Esophagus squamous epithelium (tissue), 5 donors: ENCODE data around the gene NUDT21. TPM values are rescaled to one million over a fixed set of nuclear protein-coding genes. Genes with fewer than 3 reads are reported as not detected.
"Not testable (repeated sequence)": the region's sequence is repeated elsewhere in the genome, so short reads cannot be mapped to it uniquely, and the experiment has no call there.

Source experiments
- DNase-seq: peaks from one replicate; lab custom pipeline; 2025; lab: John Stamatoyannopoulos, UW
- H3K27ac ChIP-seq, 4 donors: fragments of 200-600 bp; sonication (generic); one replicate each; pipeline ENCODE4 v1.5.1; 2016 to 2019; ENCODE audit warnings: mild to moderate bottlenecking in 1 of 4
- H3K27me3 ChIP-seq, 4 donors: fragments of 200-600 bp; sonication (generic); 1 replicate in 3 of 4; 2 replicates in 1 of 4; pipeline versions ENCODE4 v1.5.1 to v1.6.0; 2017 to 2021; ENCODE audit warnings: antibody characterized with exemption in 1 of 4
- H3K36me3 ChIP-seq, 3 donors: fragments of 200-600 bp; sonication (generic); one replicate each; pipeline ENCODE4 v1.5.1; 2016 to 2019
- H3K4me1 ChIP-seq, 3 donors: fragments of 200-600 bp; sonication (generic); one replicate each; pipeline ENCODE4 v1.5.1; 2017 to 2019
- H3K4me3 ChIP-seq, 4 donors: fragments of 200-600 bp; sonication (generic); 1 replicate in 3 of 4; 2 replicates in 1 of 4; pipeline ENCODE4 v1.5.1; 2016 to 2019; ENCODE audit warnings: mild to moderate bottlenecking in 2 of 4, moderate library complexity in 1 of 4
- H3K9me3 ChIP-seq, 3 donors: fragments of 200-600 bp; sonication (generic); one replicate each; pipeline ENCODE4 v1.5.1; 2016 to 2019
- POLR2A ChIP-seq, 4 donors: fragments of 450-650 bp; IDR thresholded peaks; one replicate each; pipeline ENCODE4 v1.6.1; 2017; ENCODE audit warnings: antibody characterized with exemption in 4 of 4, mild to moderate bottlenecking in 4 of 4, moderate library complexity in 3 of 4
- WGBS, 2 donors: methylation state at CpG; one replicate each; pipeline ENCODE4 v1.1.5; 2018; 5-methylcytosine and 5-hydroxymethylcytosine counted together
- intact Hi-C: fragments of 100-400 bp; cut with DNase I; formaldehyde crosslinking; loops from one replicate; pipeline ENCODE4 v1.15.0; 2022
- total RNA-seq, 4 donors: library from RNA; depleted of rRNA; stranded (reverse); fragments of >200 nt; gene quantifications; one replicate each; pipeline ENCODE4 v1.1.0, GENCODE V29; 2016
- TF ChIP-seq, protein P1 (sequence below), 6 experiments: fragments of 450-650 bp in 4 of 6; fragments of 200-600 bp in 2 of 6; sonication (generic) in 2 of 6; IDR thresholded peaks; one replicate each; pipeline ENCODE4 v1.5.1; 2016 to 2019; ENCODE audit warnings: antibody characterized with exemption in 6 of 6, mild to moderate bottlenecking in 4 of 6, moderate library complexity in 4 of 6
- donor health status: DM: yes; HTN: yes; CAD: no.

NUDT21 gene
- total RNA-seq, 4 donors from 2014 or later: 39.4 to 55.5 (median 48.2) TPM

- Histone ChIP-seq H3K9me3 (no peaks in the 10 kb centered on the region), H3K36me3 (peaks cover 6 to 81% (median 31%) of the 10 kb centered on the region in 3 donors), H3K4me1 (no peaks in the 10 kb centered on the region), H3K4me3 (no peak overlapping the region), H3K27ac (no peak overlapping the region), H3K27me3 (no peaks in the 10 kb centered on the region)
- intact Hi-C loops: no loop called here
- no peak for TF ChIP-seq POLR2A (IDR thresholded peaks at IDR 0.05)
- TF ChIP-seq, protein P1, sequence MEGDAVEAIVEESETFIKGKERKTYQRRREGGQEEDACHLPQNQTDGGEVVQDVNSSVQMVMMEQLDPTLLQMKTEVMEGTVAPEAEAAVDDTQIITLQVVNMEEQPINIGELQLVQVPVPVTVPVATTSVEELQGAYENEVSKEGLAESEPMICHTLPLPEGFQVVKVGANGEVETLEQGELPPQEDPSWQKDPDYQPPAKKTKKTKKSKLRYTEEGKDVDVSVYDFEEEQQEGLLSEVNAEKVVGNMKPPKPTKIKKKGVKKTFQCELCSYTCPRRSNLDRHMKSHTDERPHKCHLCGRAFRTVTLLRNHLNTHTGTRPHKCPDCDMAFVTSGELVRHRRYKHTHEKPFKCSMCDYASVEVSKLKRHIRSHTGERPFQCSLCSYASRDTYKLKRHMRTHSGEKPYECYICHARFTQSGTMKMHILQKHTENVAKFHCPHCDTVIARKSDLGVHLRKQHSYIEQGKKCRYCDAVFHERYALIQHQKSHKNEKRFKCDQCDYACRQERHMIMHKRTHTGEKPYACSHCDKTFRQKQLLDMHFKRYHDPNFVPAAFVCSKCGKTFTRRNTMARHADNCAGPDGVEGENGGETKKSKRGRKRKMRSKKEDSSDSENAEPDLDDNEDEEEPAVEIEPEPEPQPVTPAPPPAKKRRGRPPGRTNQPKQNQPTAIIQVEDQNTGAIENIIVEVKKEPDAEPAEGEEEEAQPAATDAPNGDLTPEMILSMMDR (IDR thresholded peaks at IDR 0.05): peak in 2 of 6 experiments; percentile 17 to 53
- 88 to 96% methylated on average over 5 of the region's 5 CpGs for WGBS, 2 donors
- no peak for DNase-seq
These were observed 49.6 kb downstream of the NUDT21 start for GRCh38 chr16:56401482-56401881.

DNA sequence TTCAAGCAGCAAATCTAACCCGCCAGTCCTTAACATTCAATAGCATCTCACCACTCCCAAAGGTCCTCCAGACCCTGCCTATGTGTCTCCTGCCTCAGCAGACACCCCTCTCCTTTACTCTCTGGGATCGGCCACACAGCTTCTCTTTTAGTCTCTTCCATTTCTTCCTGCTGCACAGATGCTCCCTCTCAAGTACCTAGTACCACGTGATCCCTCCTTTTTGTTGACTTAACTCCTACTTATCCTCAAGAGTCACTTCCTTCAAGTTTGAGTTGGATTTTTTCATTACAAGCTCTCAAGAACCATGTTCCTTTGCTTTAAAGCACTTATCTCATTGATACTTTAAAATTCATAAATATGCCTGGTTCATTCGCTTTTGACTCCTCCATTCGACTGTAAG is 50.7 kb downstream of the NUDT21 start:
- intact Hi-C loops: no loop called here
- Histone ChIP-seq H3K4me1 (no peaks in the 10 kb centered on the region), H3K36me3 (peaks cover 6 to 78% (median 31%) of the 10 kb centered on the region in 3 donors), H3K9me3 (no peaks in the 10 kb centered on the region), H3K27me3 (no peaks in the 10 kb centered on the region), H3K27ac (no peak overlapping the region), H3K4me3 (no peak overlapping the region)
- DNase-seq: no peak
- 68 to 84% methylated on average over 5 of the region's 5 CpGs for WGBS, 2 donors
- TF ChIP-seq, protein P1 (IDR thresholded peaks at IDR 0.05): no peak
- TF ChIP-seq POLR2A (IDR thresholded peaks at IDR 0.05): no peak

DNA sequence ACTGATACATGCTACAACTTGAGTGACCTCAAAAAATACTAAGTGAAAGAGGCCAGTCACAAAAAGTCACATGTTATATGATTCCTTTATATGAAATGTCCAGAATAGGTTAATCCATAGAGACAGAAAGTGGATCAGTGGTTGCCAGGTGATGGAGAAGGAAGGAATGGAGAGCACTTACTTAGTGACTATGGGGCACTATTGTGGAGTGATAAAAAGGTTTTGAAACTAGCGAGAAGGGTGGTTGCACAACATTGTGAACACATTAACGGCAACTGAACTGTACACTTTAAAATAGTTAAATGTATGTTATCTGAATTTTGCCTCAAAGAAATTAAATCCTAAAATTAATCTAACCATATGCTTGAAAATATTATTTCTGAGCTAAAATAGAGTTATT is 51.6 kb downstream of the NUDT21 start:
- WGBS, 2 donors: 91 to 92% methylated on average over 2 of the region's 2 CpGs
- intact Hi-C loops: no loop called here
- H3K27me3 ChIP-seq: no peaks in the 10 kb centered on the region

GRCh38 chr16:56399047-56399446 is 52.1 kb downstream of the NUDT21 start:
- H3K27me3 ChIP-seq: no peaks in the 10 kb centered on the region
- H3K36me3 ChIP-seq: peaks cover 6 to 68% (median 23%) of the 10 kb centered on the region in 3 donors
- no peak for DNase-seq
- TF ChIP-seq, protein P1 (IDR thresholded peaks at IDR 0.05): no peak
- TF ChIP-seq POLR2A (IDR thresholded peaks at IDR 0.05): no peak
- no peaks in the 10 kb centered on the region for H3K9me3 ChIP-seq
- intact Hi-C loops: no loop called here
- H3K4me3 ChIP-seq: no peak overlapping the region
- H3K4me1 ChIP-seq: no peaks in the 10 kb centered on the region
- H3K27ac ChIP-seq: no peak overlapping the region
- WGBS, 2 donors: 63% methylated on average over 2 of the region's 2 CpGs

More for the DNA sequence above, 51.6 kb downstream of the NUDT21 start:
- Histone ChIP-seq H3K36me3 (peaks cover 6 to 68% (median 27%) of the 10 kb centered on the region in 3 donors), H3K4me1 (no peaks in the 10 kb centered on the region), H3K27ac (no peak overlapping the region), H3K9me3 (no peaks in the 10 kb centered on the region), H3K4me3 (no peak overlapping the region)
- TF ChIP-seq, protein P1 (IDR thresholded peaks at IDR 0.05): no peak
- TF ChIP-seq POLR2A (IDR thresholded peaks at IDR 0.05): no peak
- no peak for DNase-seq

- intact Hi-C loops, H3K4me1 ChIP-seq, H3K27me3 ChIP-seq, H3K4me3 ChIP-seq, H3K27ac ChIP-seq, DNase-seq, H3K9me3 ChIP-seq: not testable (repeated sequence)
- peaks cover 0 to 68% (median 10%) of the 10 kb centered on the region in 3 donors for H3K36me3 ChIP-seq
- WGBS, 2 donors: 77 to 86% methylated on average over 3 of the region's 3 CpGs
These were observed 54.4 kb downstream of the NUDT21 start for GRCh38 chr16:56396724-56397123.

DNA sequence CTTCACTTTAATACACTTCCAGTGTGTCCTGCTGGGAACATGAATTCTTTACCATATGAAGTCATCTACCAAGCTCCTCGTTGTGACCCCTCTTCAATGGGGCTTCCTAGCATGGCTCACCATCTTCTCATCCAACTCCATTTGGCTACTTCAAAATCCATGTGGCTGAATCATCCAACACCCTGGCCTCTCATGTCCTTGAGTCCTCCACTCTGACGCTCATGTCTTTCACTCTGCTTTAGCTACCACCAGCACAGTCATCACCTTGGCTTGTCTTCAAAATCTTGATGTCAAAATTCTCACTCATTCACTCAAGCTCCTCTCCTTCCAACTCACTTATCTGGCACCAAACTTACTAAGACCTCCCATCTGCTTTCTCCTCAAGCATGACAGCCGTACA is 61.6 kb downstream of the NUDT21 start:
- H3K4me3 ChIP-seq: no peak overlapping the region
- H3K4me1 ChIP-seq: no peaks in the 10 kb centered on the region
- H3K9me3 ChIP-seq: no peaks in the 10 kb centered on the region
- H3K27ac ChIP-seq: no peak overlapping the region
- H3K36me3 ChIP-seq: peaks cover 0 to 98% (median 34%) of the 10 kb centered on the region in 3 donors
- 83 to 93% methylated on average over 3 of the region's 3 CpGs for WGBS, 2 donors
- no peaks in the 10 kb centered on the region for H3K27me3 ChIP-seq
- DNase-seq: no peak
- no peak for TF ChIP-seq POLR2A (IDR thresholded peaks at IDR 0.05)
- TF ChIP-seq, protein P1 (IDR thresholded peaks at IDR 0.05): no peak
- intact Hi-C loops: no loop called here
